ENCODE measurements around the gene DNAH14.
"Not testable (repeated sequence)": the region's sequence is repeated elsewhere in the genome, so short reads cannot be mapped to it uniquely, and the experiment has no call there.

DNAH14 gene

GRCh38 chr1:225277445-225277844, 348.0 kb downstream of the DNAH14 start:
- DNase-seq, result no peak

GRCh38 chr1:225280563-225280962, 351.1 kb downstream of the DNAH14 start:
- no peak for DNase-seq

- no peak for DNase-seq
These were observed 360.8 kb downstream of the DNAH14 start for GRCh38 chr1:225290244-225290643.

GRCh38 chr1:225299624-225300023, 370.1 kb downstream of the DNAH14 start:
- DNase-seq, result no peak

GRCh38 chr1:225300381-225300780, 370.9 kb downstream of the DNAH14 start:
- DNase-seq, result no peak

GRCh38 chr1:225304996-225305395, 375.5 kb downstream of the DNAH14 start:
- no peak for DNase-seq

GRCh38 chr1:225310544-225310943, 381.1 kb downstream of the DNAH14 start:
- DNase-seq, result not testable (repeated sequence)

- DNase-seq, result no peak
These were observed 389.5 kb downstream of the DNAH14 start for GRCh38 chr1:225318706-225319575.

- no peak for DNase-seq
These were observed 390.4 kb downstream of the DNAH14 start for GRCh38 chr1:225319871-225320270.

GRCh38 chr1:225321784-225322183, 392.3 kb downstream of the DNAH14 start:
- no peak for DNase-seq

- no peak for DNase-seq
These were observed 399.6 kb downstream of the DNAH14 start for GRCh38 chr1:225329041-225329440.

GRCh38 chr1:225329996-225330395, 400.5 kb downstream of the DNAH14 start:
- DNase-seq, result not testable (repeated sequence)

GRCh38 chr1:225332686-225333085, 403.2 kb downstream of the DNAH14 start:
- DNase-seq, result no peak

GRCh38 chr1:225335098-225335778, 405.8 kb downstream of the DNAH14 start:
- not testable (repeated sequence) for DNase-seq

GRCh38 chr1:225338545-225338944, 409.1 kb downstream of the DNAH14 start:
- DNase-seq, result no peak

- no peak for DNase-seq
These were observed 412.2 kb downstream of the DNAH14 start for GRCh38 chr1:225341642-225342041.

- no peak for DNase-seq
These were observed 413.2 kb downstream of the DNAH14 start for GRCh38 chr1:225342695-225343094.

- DNase-seq, result no peak
These were observed 414.1 kb downstream of the DNAH14 start for GRCh38 chr1:225343618-225344017.

- no peak for DNase-seq
These were observed 417.7 kb downstream of the DNAH14 start for GRCh38 chr1:225347123-225347683.

GRCh38 chr1:225348400-225348799, 418.9 kb downstream of the DNAH14 start:
- no peak for DNase-seq

- DNase-seq, result no peak
These were observed 420.4 kb downstream of the DNAH14 start for GRCh38 chr1:225349826-225350225.

GRCh38 chr1:225350872-225351271, 421.4 kb downstream of the DNAH14 start:
- no peak for DNase-seq

GRCh38 chr1:225354906-225355305, 425.4 kb downstream of the DNAH14 start:
- DNase-seq, result no peak

GRCh38 chr1:225355863-225356262, 426.4 kb downstream of the DNAH14 start:
- DNase-seq, result no peak

All from NK-92 treated with Interleukin-12 subunit alpha and Interleukin-12 subunit beta, amount 100 ng/mL, for 24 hours (cell line).